Right ventricle myocardium inferior (tissue), 1 donor: Measurements from ENCODE around the gene ADAMTS14. TPM values are rescaled to one million over a fixed set of nuclear protein-coding genes. Genes with fewer than 3 reads are reported as not detected.
"Not testable (repeated sequence)": the region's sequence is repeated elsewhere in the genome, so short reads cannot be mapped to it uniquely, and the experiment has no call there.

Source experiments
- ATAC-seq: fragments of 200-7000 bp; cut with Tn5 transposase; one replicate; pipeline ENCODE4 v1.9.1; 2020; ENCODE audit warnings: mild to moderate bottlenecking, moderate library complexity
- DNase-seq: peaks from one replicate; pipeline ENCODE4 v3.0.0; 2021; ENCODE audit errors: missing footprints
- intact Hi-C: fragments of 100-400 bp; cut with DNase I; formaldehyde crosslinking; loops from one replicate; pipeline ENCODE4 v1.11.0; 2022
- total RNA-seq: library from RNA; stranded (reverse); fragmentation: NEBNext Ultra II Directional; extraction: Animal tissue kit (Norgen Biotek cat#: 25700); gene quantifications from one replicate; pipeline ENCODE4 v1.2.1, GENCODE V29; 2021
- donor health status: DM: no; HTN: yes; CAD: no; lungs with severe emphysema.

ADAMTS14 gene
- total RNA-seq, 1 donor from 2014 or later: 0.43 TPM

DNA sequence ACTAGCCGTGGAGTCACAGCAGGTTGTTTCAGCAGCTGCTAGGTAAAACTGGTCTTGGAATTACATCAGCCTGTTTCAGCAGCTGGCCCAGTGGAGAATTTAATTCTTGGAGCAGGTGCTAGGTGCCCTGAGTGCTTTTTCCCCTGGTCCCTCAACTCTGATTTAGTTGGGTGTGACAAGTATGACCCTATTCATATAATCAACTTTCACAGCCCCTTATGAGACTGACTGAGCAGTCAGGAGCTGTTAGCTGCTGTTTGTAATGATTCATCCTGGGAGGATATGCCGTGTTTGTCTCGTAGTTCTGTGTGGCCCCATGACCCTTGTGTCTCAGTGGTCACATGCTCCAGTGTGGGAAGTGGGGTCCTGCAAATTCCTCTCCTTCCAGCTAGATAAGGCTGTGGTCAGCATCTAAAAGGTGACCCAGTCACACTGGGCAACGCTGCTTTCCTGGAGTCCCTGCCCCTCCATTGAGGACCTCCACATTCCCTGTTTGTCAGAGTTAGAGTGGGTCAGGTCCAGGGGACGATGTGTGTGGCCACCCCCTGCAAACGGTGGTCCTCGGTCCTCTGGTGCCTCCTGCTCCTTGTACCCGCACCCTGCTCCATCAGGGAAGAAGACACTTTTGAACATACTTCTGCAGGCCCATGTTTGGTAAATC lies 84.5 kb downstream of the ADAMTS14 start:
- intact Hi-C loops: no loop called here
- DNase-seq (no peak), ATAC-seq (no peak)

GRCh38 chr10:70757856-70758255 lies 85.5 kb downstream of the ADAMTS14 start:
- intact Hi-C loops: loop anchor here (2.0 kb wide), 2 partner anchors 199 to 295 kb away; no protein-coding TSS in a partner anchor
- ATAC-seq (no peak), DNase-seq (no peak)

- intact Hi-C loops: loop anchor here (1.0 to 2.0 kb wide), 4 partner anchors 121 to 296 kb away; no protein-coding TSS in a partner anchor
- peak; percentile 42 for ATAC-seq
- DNase-seq: no peak
These were observed 86.6 kb downstream of the ADAMTS14 start for GRCh38 chr10:70758757-70759514.

- no peak for DNase-seq
- ATAC-seq: peak; percentile 14
- intact Hi-C loops: loop anchor here (1.0 to 2.0 kb wide), 5 partner anchors 121 to 297 kb away; no protein-coding TSS in a partner anchor
These were observed 87.5 kb downstream of the ADAMTS14 start for GRCh38 chr10:70759781-70760180.

GRCh38 chr10:70760271-70760787 lies 88.0 kb downstream of the ADAMTS14 start:
- intact Hi-C loops: loop anchor here (2.0 kb wide), 1 partner anchor 140 kb away; no protein-coding TSS in a partner anchor
- no peak for DNase-seq

GRCh38 chr10:70761031-70761601 lies 88.8 kb downstream of the ADAMTS14 start:
- DNase-seq (no peak), ATAC-seq (no peak)
- intact Hi-C loops: loop anchor here (2.0 kb wide), 1 partner anchor 140 kb away; no protein-coding TSS in a partner anchor

More at GRCh38 chr10:70760271-70760787, 88.0 kb downstream of the ADAMTS14 start:
- ATAC-seq: no peak

- intact Hi-C loops: loop anchor here (2.0 kb wide), 1 partner anchor 141 kb away; no protein-coding TSS in a partner anchor
- ATAC-seq: no peak
- DNase-seq: no peak
These were observed 89.5 kb downstream of the ADAMTS14 start for GRCh38 chr10:70761727-70762350.

DNA sequence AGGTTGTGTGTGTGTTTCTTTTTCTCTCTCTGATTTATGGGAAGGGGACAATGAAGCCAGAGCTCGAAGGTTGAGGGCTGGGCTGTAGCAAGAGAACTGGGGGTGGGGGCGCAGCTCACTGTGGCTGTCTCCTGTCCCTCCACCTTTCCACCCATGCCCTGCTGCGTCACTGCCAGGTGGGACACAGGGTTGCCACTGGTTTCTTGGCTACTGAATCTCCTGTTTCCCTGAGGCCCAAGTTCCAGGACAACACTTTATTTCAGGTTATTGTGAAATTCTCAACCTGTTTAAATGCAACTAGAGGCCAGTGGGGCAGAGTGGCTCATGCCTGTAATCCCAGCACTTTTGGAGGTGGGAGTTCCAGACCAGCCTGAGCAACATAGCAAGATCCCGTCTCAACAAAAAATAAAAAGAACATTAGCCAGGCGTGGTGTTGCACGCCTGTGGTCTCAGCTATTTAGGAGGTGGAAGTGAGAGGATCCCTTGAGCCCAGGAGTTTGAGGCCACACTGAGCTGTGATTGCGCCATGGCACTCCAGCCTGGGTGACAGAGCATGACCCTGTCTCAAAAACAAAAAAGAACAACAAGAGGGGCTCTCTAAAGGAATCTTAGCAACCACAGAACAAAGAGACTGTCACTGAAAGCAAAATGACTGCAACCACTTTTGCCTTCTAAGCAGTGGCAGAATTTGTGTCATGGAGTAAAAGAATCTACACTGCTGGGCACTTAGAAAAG lies 90.3 kb downstream of the ADAMTS14 start:
- intact Hi-C loops: no loop called here
- no peak for ATAC-seq
- no peak for DNase-seq

DNA sequence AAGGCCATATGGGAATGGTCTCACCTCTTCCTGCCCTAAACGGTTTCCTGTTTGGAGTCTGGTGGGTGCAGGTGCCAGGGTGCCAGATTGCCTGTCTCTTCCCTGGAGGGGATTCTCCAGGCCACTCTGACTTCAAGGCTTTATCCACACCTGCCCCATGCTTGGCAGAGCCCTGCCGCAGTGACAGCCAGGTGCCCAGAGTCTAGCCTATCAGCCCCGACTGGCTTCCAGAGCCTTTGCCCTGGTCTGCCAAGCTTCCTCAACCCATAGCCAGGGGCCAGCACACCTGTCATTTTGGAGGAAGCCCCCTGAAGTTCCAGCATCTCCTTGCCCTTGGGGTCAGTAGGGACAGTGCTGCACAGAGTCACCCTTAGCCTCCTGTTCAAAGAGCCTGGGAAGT lies 91.3 kb downstream of the ADAMTS14 start:
- ATAC-seq: no peak
- intact Hi-C loops: no loop called here
- DNase-seq: no peak

- ATAC-seq: no peak
- DNase-seq: no peak
- intact Hi-C loops: no loop called here
These were observed 93.7 kb downstream of the ADAMTS14 start for GRCh38 chr10:70765794-70766594.

- intact Hi-C loops, ATAC-seq, DNase-seq: not testable (repeated sequence)
These were observed 95.8 kb downstream of the ADAMTS14 start for GRCh38 chr10:70768026-70768685.

GRCh38 chr10:70769121-70769520 lies 96.8 kb downstream of the ADAMTS14 start:
- intact Hi-C loops: no loop called here
- ATAC-seq: no peak
- DNase-seq: no peak

DNA sequence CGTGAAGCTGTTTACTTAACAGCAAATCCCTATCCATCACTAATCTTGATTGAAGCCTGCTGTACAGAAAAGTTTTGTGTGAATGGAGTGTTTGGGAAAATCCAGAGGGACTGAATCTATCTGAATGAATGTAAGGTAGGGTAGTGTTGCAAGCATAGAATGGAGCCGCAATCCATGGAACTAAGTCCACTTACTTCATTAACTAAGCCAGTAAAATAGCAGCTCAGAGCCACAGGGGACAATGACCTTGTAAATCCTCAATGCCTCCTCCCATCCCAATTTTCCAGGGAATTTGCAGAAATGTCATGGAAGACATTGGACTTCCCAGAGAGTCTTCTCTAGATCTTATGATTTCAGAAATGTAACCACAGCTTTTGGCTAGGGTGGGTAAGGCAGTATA lies 97.7 kb downstream of the ADAMTS14 start:
- DNase-seq (no peak), ATAC-seq (no peak)
- intact Hi-C loops: no loop called here

GRCh38 chr10:70770516-70770915 lies 98.2 kb downstream of the ADAMTS14 start:
- DNase-seq, ATAC-seq, intact Hi-C loops: not testable (repeated sequence)

DNA sequence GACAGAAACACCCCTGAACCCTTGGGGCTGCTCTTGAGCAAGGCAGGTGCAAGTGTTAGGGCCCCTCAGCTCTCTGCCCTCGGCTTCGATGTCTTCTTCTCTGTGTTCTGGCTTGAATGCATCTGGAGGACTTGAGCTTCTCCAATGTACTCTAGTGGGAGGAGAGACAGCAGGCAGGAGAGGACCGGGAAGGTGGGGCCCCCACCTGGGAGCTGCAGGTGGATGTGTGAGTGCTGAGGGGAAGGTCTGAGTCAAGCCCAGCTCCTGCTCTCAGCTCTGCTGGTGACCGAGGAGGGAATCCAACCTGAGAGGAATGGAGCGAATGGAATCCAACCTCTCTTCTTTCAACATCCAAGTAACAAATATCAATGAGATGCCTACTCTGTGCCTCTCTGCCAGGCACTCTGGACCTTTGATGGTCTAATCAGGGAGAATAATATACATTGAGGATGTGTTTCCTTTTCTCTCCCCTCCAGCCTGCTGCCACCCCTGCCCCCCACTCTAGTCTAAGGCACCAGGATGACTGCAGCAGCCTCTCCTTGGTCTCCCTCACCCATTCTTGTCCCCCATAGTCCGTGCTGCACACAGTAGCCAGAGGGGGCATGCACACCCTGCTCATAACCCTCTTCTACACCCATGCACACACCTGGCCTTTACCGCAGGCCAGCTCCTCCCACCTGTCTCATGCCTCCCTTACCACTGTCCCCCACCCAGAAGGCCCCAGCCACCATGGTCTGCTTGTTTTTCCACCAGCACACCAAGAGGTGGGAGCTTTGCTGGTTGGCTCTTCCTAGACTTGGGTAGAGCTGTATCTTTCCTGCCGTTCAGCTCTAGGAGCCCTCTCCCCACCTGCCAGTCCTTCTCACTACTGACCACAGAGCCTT lies 99.2 kb downstream of the ADAMTS14 start:
- ATAC-seq (no peak), DNase-seq (no peak)
- intact Hi-C loops: no loop called here

DNA sequence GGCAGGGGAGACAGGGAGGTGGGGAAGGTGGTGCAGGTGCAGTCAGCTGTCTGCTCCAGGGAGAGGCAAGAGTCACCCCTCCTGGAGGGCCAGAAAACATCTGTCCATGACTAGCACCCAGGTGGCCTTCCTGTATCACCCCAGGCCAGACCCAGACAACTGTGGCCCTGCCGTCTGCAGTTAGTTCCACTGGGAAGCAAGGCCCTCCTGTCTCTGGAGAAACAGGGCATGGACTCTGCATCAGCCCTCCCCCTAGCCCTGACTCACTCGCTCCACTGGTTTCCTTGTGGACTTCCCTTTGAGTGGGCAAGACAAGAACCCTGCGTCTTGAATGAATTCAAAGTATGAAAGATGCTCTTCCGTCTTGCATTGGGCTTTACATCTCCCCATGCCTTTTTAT lies 100.3 kb downstream of the ADAMTS14 start:
- no peak for DNase-seq
- intact Hi-C loops: no loop called here
- no peak for ATAC-seq
